IMR-90 (cell line): ENCODE results near the gene STAU1. TPM values are rescaled to one million over a fixed set of nuclear protein-coding genes. Genes with fewer than 3 reads are reported as not detected.

ENCODE experiments used
- ATAC-seq: fragments of 200-7000 bp; cut with Tn5 transposase; 2 replicates; pipeline ENCODE4 v1.9.1; 2020; ENCODE audit warnings: low read depth, mild to moderate bottlenecking, moderate library complexity
- BruUV-seq: library from RNA; stranded (reverse); fragments of 400-500 nt; replicated peaks from 2 replicates; lab custom pipeline; 2021; lab: Mats Ljungman, UMichigan
- CTCF ChIA-PET: fragments of 300-600 bp; formaldehyde crosslinking; extraction: SDS; loops from one replicate; lab custom pipeline; 2021; ENCODE audit warnings: antibody characterized with exemption; lab: Yijun Ruan, JAX
- POLR2A ChIA-PET: fragments of 300-600 bp; sonication (Branson Sonifier 250); formaldehyde crosslinking; loops from one replicate; lab custom pipeline; 2022; ENCODE audit warnings: antibody characterized with exemption; ENCODE audit not compliant: unreplicated experiment; lab: Charles Lee
- DNase-seq: peaks from one replicate; pipeline ENCODE4 v3.0.0; 2013
- H2AFZ ChIP-seq: replicated peaks from 2 replicates; pipeline ENCODE3; 2013; ENCODE audit warnings: low read length, mild to moderate bottlenecking; ENCODE audit not compliant: poor library complexity
- H2AK5ac ChIP-seq: 2 replicates; pipeline ENCODE4 v1.6.1; 2013; ENCODE audit warnings: low read depth, low read length, inconsistent platforms
- H2AK9ac ChIP-seq: replicated peaks from 2 replicates; pipeline ENCODE3; 2013; ENCODE audit warnings: mild to moderate bottlenecking, low read depth, low read length, moderate library complexity; ENCODE audit not compliant: poor library complexity
- H2BK120ac ChIP-seq: 2 replicates; pipeline ENCODE4 v1.6.1; 2013; ENCODE audit warnings: low read depth, low read length, inconsistent platforms
- H2BK15ac ChIP-seq: 3 replicates; pipeline ENCODE4 v1.6.1; 2013; ENCODE audit warnings: low read depth, low read length, inconsistent platforms
- H2BK20ac ChIP-seq: 2 replicates; pipeline ENCODE4 v1.6.1; 2013; ENCODE audit warnings: low read depth, mild to moderate bottlenecking, inconsistent platforms, low read length, moderate library complexity
- H2BK5ac ChIP-seq: 2 replicates; pipeline ENCODE4 v1.6.1; 2013; ENCODE audit warnings: mild to moderate bottlenecking, low read depth, low read length, inconsistent platforms; ENCODE audit not compliant: poor library complexity, severe bottlenecking
- H3K14ac ChIP-seq: replicated peaks from 2 replicates; pipeline ENCODE4 v1.6.1; 2013; ENCODE audit warnings: low read depth, low read length, inconsistent platforms
- H3K18ac ChIP-seq: 2 replicates; pipeline ENCODE4 v1.6.1; 2013; ENCODE audit warnings: low read depth, low read length, control low read depth
- H3K23ac ChIP-seq: 2 replicates; pipeline ENCODE4 v1.6.1; 2013; ENCODE audit warnings: low read depth, low read length, inconsistent platforms
- H3K27ac ChIP-seq: 2 replicates; pipeline ENCODE4 v1.5.1; 2013; ENCODE audit warnings: mild to moderate bottlenecking, control low read depth, low read length; ENCODE audit not compliant: insufficient read depth
- H3K27me3 ChIP-seq: 2 replicates; pipeline ENCODE4 v1.6.1; 2013; ENCODE audit warnings: low read length; ENCODE audit not compliant: control insufficient read depth, insufficient read depth
- H3K36me3 ChIP-seq: 2 replicates; pipeline ENCODE4 v1.6.1; 2013; ENCODE audit warnings: low read length, mixed read lengths; ENCODE audit not compliant: control insufficient read depth, insufficient read depth
- H3K4ac ChIP-seq: 2 replicates; pipeline ENCODE4 v1.6.1; 2013; ENCODE audit warnings: low read depth, low read length, inconsistent platforms
- H3K4me1 ChIP-seq: 2 replicates; pipeline ENCODE4 v1.6.1; 2013; ENCODE audit warnings: low read length, mixed read lengths; ENCODE audit not compliant: control insufficient read depth, insufficient read depth
- H3K4me2 ChIP-seq: 2 replicates; pipeline ENCODE4 v1.6.1; 2013; ENCODE audit warnings: low read depth, mild to moderate bottlenecking, control low read depth, low read length, moderate library complexity
- H3K4me3 ChIP-seq: 2 replicates; pipeline ENCODE4 v1.5.1; 2013; ENCODE audit warnings: low read depth, mild to moderate bottlenecking, control low read depth, low read length, moderate library complexity; ENCODE audit not compliant: insufficient read depth
- H3K56ac ChIP-seq: 2 replicates; pipeline ENCODE4 v1.6.1; 2013; ENCODE audit warnings: low read length, inconsistent platforms; ENCODE audit not compliant: insufficient read depth; ENCODE audit errors: extremely low read depth
- H3K79me1 ChIP-seq, 2 experiments: 2 replicates each; pipeline ENCODE4 v1.6.1; 2013; ENCODE audit warnings: low read length in 2 of 2, inconsistent platforms in 1 of 2, low read depth in 1 of 2
- H3K9ac ChIP-seq: 2 replicates; pipeline ENCODE4 v1.6.1; 2013; ENCODE audit warnings: low read depth, low read length, control low read depth
- H3K9me1 ChIP-seq: 2 replicates; pipeline ENCODE4 v1.6.1; 2013; ENCODE audit warnings: low read length, inconsistent platforms; ENCODE audit not compliant: insufficient read depth
- H3K9me3 ChIP-seq: 2 replicates; pipeline ENCODE4 v1.6.1; 2013; ENCODE audit warnings: low read length; ENCODE audit not compliant: control insufficient read depth, insufficient read depth
- H4K20me1 ChIP-seq: 2 replicates; pipeline ENCODE4 v1.6.1; 2013; ENCODE audit warnings: low read length, inconsistent platforms; ENCODE audit not compliant: insufficient read depth
- H4K5ac ChIP-seq: 2 replicates; pipeline ENCODE4 v1.6.1; 2013; ENCODE audit warnings: mild to moderate bottlenecking, low read depth, low read length, control low read depth
- H4K8ac ChIP-seq, 2 experiments: 2 replicates each; pipeline ENCODE4 v1.6.1; 2013; ENCODE audit warnings: low read depth in 2 of 2, low read length in 2 of 2, control low read depth in 1 of 2, inconsistent platforms in 1 of 2
- H4K91ac ChIP-seq: 2 replicates; pipeline ENCODE4 v1.6.1; 2013; ENCODE audit warnings: low read depth, low read length, inconsistent platforms; ENCODE audit not compliant: insufficient read depth
- BHLHE40 ChIP-seq: fragments of 150-350 bp; IDR thresholded peaks from 2 replicates; pipeline ENCODE4 v1.6.1; 2016; ENCODE audit warnings: mild to moderate bottlenecking, low read depth, low read length
- CEBPB ChIP-seq: IDR thresholded peaks from 2 replicates; pipeline ENCODE4 v1.6.1; 2012; ENCODE audit warnings: low read depth, low read length, improper control_type of control experiment
- CHD1 ChIP-seq: IDR thresholded peaks from 2 replicates; pipeline ENCODE4 v1.6.1; 2012; ENCODE audit warnings: low read depth, low read length, improper control_type of control experiment
- CTCF ChIP-seq: conservative IDR thresholded peaks from 2 replicates; pipeline ENCODE4 v1.5.1; 2012; ENCODE audit warnings: mild to moderate bottlenecking, low read depth, low read length, improper control_type of control experiment
- FOS ChIP-seq: fragments of 150-350 bp; IDR thresholded peaks from 2 replicates; pipeline ENCODE4 v1.6.1; 2016; ENCODE audit warnings: low read depth, low read length
- MAFK ChIP-seq: IDR thresholded peaks from 2 replicates; pipeline ENCODE4 v1.6.1; 2012; ENCODE audit warnings: low read depth, low read length, improper control_type of control experiment
- MAZ ChIP-seq: IDR thresholded peaks from 2 replicates; pipeline ENCODE4 v1.6.1; 2012; ENCODE audit warnings: low read depth, mild to moderate bottlenecking, low read length, improper control_type of control experiment, moderate library complexity, borderline replicate concordance
- MXI1 ChIP-seq: IDR thresholded peaks from 2 replicates; pipeline ENCODE4 v1.6.1; 2012; ENCODE audit warnings: low read depth, mild to moderate bottlenecking, low read length, moderate library complexity, borderline replicate concordance
- POLR2A ChIP-seq: IDR thresholded peaks from 2 replicates; pipeline ENCODE4 v1.6.1; 2012; ENCODE audit warnings: mild to moderate bottlenecking, low read depth, low read length
- RAD21 ChIP-seq: IDR thresholded peaks from 2 replicates; pipeline ENCODE4 v1.6.1; 2012; ENCODE audit warnings: low read length, improper control_type of control experiment
- RCOR1 ChIP-seq: IDR thresholded peaks from 2 replicates; pipeline ENCODE4 v1.6.1; 2012; ENCODE audit warnings: mild to moderate bottlenecking, low read length, improper control_type of control experiment; ENCODE audit not compliant: insufficient replicate concordance
- RFX5 ChIP-seq: IDR thresholded peaks from 2 replicates; pipeline ENCODE4 v1.8.0; 2012; ENCODE audit warnings: low read depth, mild to moderate bottlenecking, low read length, moderate library complexity
- SMC3 ChIP-seq: fragments of 150-350 bp; IDR thresholded peaks from 2 replicates; pipeline ENCODE4 v1.6.1; 2016; ENCODE audit warnings: low read depth, mild to moderate bottlenecking, antibody characterized with exemption, low read length, moderate library complexity
- WGBS, 2 experiments: methylation state at CpG; one replicate each; pipeline versions ENCODE4 v1.1.5 to v1.1.7; 2013; ENCODE audit warnings: missing lambda C conversion rate in 2 of 2; ENCODE audit not compliant: insufficient read length in 1 of 2; ENCODE audit errors: extremely low coverage in 2 of 2; 5-methylcytosine and 5-hydroxymethylcytosine counted together
- dilution Hi-C: fragments of 300-500 bp; cut with HindIII; formaldehyde crosslinking; loops from one replicate; pipeline ENCODE4 v1.14.3; 2018; ENCODE audit warnings: low sequenced_read_pairs; ENCODE audit not compliant: unreplicated experiment
- in situ Hi-C: fragments of 300-500 bp; cut with MboI; formaldehyde crosslinking; loops from 3 replicates; pipeline ENCODE4 v1.14.3; 2019; ENCODE audit warnings: low sequenced_read_pairs, inconsistent platforms, mixed read lengths
- intact Hi-C: fragments of 100-400 bp; cut with micrococcal nuclease; formaldehyde crosslinking; loops from 2 replicates; pipeline ENCODE4 v1.10.0; 2022
- polyA plus RNA-seq, 3 experiments: library from polyadenylated mRNA; depleted of rRNA; stranded (reverse); fragments of >200 nt; gene quantifications; 2 replicates each; pipeline ENCODE4 v1.2.3, GENCODE V29; 2012; ENCODE audit warnings: low replicate concordance in 1 of 3
- total RNA-seq: library from RNA; depleted of rRNA; stranded (reverse); fragments of >200 nt; gene quantifications from 2 replicates; pipeline ENCODE4 v1.2.3, GENCODE V29; 2012
- TF ChIP-seq, protein P1 (sequence below): fragments of 150-350 bp; IDR thresholded peaks from 2 replicates; pipeline ENCODE4 v1.6.1; 2017; ENCODE audit warnings: mild to moderate bottlenecking, antibody characterized with exemption, low read length, low read depth

STAU1 gene
- total and polyA plus RNA-seq, 2 of the 4 experiments (the other 2 are of a cell fraction): 35.3 to 50.3 TPM

DNA sequence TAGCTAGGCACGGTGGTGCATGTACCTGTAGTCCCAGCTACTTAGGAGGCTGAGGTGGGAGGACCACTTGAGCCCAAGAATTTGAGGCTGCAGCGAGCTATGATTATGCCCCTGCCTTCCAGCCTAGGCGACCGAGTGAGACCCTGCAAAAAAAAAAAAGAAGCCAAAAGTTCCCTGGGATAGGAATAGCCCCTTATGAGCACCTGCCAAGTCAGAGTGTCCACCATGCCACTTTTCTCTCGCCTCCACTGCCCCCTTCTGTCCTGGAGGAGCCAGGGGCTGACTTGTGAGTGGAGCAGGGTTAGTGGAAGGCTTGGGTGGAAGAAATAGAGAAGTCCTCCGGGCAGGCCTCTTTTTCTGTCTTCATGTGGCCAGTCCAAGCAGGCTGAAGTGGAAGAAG is 18.9 kb upstream of the STAU1 start:
- DNase-seq (no peak), ATAC-seq (no peak)
- no peaks in the 10 kb centered on the region for H3K4me1 ChIP-seq
- H2AK9ac ChIP-seq: no peak overlapping the region
- H3K36me3 ChIP-seq: no peaks in the 10 kb centered on the region
- no peak overlapping the region for H3K23ac ChIP-seq
- no peak for TF ChIP-seq SMC3
- no peak for TF ChIP-seq RFX5
- no peak for TF ChIP-seq MXI1
- no peak for TF ChIP-seq BHLHE40
- no peak for TF ChIP-seq MAZ
- TF ChIP-seq CEBPB: no peak
- TF ChIP-seq CHD1: no peak
- TF ChIP-seq, protein P1, sequence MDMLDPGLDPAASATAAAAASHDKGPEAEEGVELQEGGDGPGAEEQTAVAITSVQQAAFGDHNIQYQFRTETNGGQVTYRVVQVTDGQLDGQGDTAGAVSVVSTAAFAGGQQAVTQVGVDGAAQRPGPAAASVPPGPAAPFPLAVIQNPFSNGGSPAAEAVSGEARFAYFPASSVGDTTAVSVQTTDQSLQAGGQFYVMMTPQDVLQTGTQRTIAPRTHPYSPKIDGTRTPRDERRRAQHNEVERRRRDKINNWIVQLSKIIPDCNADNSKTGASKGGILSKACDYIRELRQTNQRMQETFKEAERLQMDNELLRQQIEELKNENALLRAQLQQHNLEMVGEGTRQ: no peak
- TF ChIP-seq CTCF: no peak
- TF ChIP-seq FOS: no peak
- no peak for TF ChIP-seq RAD21
- TF ChIP-seq RCOR1: no peak
- no peak for TF ChIP-seq POLR2A
- TF ChIP-seq MAFK: no peak
- H4K20me1 ChIP-seq: no peaks in the 10 kb centered on the region
- H3K4me2 ChIP-seq: no peak overlapping the region
- ChIA-PET CTCF (interaction anchor here (0.6 kb wide), 2 partner anchors 10 to 354 kb away, joined by 3 to 5 read pairs; no protein-coding TSS in a partner anchor), POLR2A (no interaction called here)
- BruUV-seq: no TSS peak
- H3K9me1 ChIP-seq: no peaks in the 10 kb centered on the region
- no peak overlapping the region for H2BK15ac ChIP-seq
- H2AK5ac ChIP-seq: no peak overlapping the region
- intact Hi-C loops: no loop called here
- no peak overlapping the region for H3K4ac ChIP-seq
- no peak overlapping the region for H2BK5ac ChIP-seq
- H4K91ac ChIP-seq: no peak overlapping the region
- H4K8ac ChIP-seq: no peak overlapping the region
- no peak overlapping the region for H3K56ac ChIP-seq
- no peaks in the 10 kb centered on the region for H3K79me1 ChIP-seq
- H3K27ac ChIP-seq: no peak overlapping the region
- no peak overlapping the region for H3K14ac ChIP-seq
- no peak overlapping the region for H2BK20ac ChIP-seq
- H3K9me3 ChIP-seq: peaks cover 5% of the 10 kb centered on the region; the same call in 1 of the 2 replicates
- WGBS, 2 experiments: 75% methylated on average over 1 of the region's 6 CpGs; no CpG with 5 or more reads in 1 of the 2 experiments
- dilution Hi-C loops: no loop called here
- H3K27me3 ChIP-seq: no peaks in the 10 kb centered on the region
- no peak overlapping the region for H2BK120ac ChIP-seq
- no peak overlapping the region for H3K4me3 ChIP-seq
- H4K5ac ChIP-seq: no peak overlapping the region
- peak overlapping the region; percentile 67 for H2AFZ ChIP-seq
- H3K18ac ChIP-seq: no peak overlapping the region
- in situ Hi-C loops: no loop called here
- no peak overlapping the region for H3K9ac ChIP-seq
